Measurements from ENCODE around the gene CRYGN. TPM values are rescaled to one million over a fixed set of nuclear protein-coding genes. Genes with fewer than 3 reads are reported as not detected.
A peak's percentile ranks its signal among the peaks of the same experiment; 100 is the strongest.

Gene CRYGN
- total RNA-seq, 4 donors from 2014 or later: 1.0 TPM; not detected in 3

GRCh38 chr7:151381348-151382078, 58.4 kb downstream of the CRYGN start:
- DNase-seq (ENCODE audit: low spot score) (no peak), ATAC-seq (ENCODE audit: low FRiP score) (peak; percentile 59)
- TF ChIP-seq, protein P1, sequence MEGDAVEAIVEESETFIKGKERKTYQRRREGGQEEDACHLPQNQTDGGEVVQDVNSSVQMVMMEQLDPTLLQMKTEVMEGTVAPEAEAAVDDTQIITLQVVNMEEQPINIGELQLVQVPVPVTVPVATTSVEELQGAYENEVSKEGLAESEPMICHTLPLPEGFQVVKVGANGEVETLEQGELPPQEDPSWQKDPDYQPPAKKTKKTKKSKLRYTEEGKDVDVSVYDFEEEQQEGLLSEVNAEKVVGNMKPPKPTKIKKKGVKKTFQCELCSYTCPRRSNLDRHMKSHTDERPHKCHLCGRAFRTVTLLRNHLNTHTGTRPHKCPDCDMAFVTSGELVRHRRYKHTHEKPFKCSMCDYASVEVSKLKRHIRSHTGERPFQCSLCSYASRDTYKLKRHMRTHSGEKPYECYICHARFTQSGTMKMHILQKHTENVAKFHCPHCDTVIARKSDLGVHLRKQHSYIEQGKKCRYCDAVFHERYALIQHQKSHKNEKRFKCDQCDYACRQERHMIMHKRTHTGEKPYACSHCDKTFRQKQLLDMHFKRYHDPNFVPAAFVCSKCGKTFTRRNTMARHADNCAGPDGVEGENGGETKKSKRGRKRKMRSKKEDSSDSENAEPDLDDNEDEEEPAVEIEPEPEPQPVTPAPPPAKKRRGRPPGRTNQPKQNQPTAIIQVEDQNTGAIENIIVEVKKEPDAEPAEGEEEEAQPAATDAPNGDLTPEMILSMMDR (IDR thresholded peaks at IDR 0.05): no peak

- no peak for DNase-seq (ENCODE audit: low spot score)
- no peak for ATAC-seq (ENCODE audit: low FRiP score)
- TF ChIP-seq, protein P1 (IDR thresholded peaks at IDR 0.05): no peak
Observed at GRCh38 chr7:151381098-151381347, 58.9 kb downstream of the CRYGN start.

DNA sequence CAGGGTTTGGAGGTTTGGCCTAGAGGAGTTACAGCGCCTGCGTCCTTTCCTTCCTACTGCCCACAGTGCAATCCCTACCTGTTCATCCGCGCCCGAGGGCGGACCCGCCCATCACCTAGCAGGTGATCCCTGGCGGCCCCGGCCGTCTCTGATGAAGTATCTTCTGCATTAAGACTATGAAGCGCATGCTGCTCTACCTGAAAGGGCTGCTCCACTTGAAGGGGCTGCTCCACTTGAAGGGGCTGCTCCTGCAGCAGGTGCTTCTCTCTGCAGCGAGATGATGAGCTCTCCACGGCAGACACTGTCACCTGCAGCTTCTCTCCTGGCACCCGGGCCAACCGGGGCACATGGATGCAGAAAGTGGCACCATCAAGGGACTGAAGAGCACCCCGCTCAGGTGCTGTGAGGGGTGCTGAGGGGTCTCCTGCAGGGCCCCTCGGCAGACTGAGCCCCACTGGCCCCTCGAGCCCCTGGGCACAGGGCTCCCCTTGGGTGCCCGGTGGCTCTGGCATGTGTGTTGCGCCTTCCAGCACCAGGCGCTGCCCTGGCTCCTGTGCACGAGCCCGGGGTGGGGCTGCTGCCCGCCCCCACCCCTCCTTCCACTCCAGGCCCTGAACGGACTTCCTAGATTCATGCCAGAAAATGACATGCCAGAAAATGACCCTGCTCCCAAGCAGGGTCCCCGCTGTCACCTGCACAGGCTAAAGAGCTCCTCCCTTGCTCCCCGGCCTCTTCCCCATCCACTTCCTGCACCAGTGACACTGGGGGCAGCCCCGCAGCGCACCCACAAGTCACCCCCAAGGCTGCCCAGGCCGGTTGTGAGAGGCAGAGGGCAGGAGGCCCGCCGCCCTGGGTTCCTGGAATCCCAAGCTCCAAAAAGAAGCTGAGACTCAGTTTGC, 59.5 kb downstream of the CRYGN start:
- ATAC-seq (ENCODE audit: low FRiP score): no peak
- TF ChIP-seq, protein P1 (IDR thresholded peaks at IDR 0.05): no peak
- DNase-seq (ENCODE audit: low spot score): no peak

- TF ChIP-seq, protein P1 (IDR thresholded peaks at IDR 0.05): no peak
- no peak for ATAC-seq (ENCODE audit: low FRiP score)
Observed at GRCh38 chr7:151379534-151380198, 60.3 kb downstream of the CRYGN start.

GRCh38 chr7:151379193-151379520, 60.8 kb downstream of the CRYGN start:
- ATAC-seq (ENCODE audit: low FRiP score) (no peak), DNase-seq (ENCODE audit: low spot score) (no peak)
- TF ChIP-seq, protein P1 (IDR thresholded peaks at IDR 0.05): no peak

More at GRCh38 chr7:151379534-151380198, 60.3 kb downstream of the CRYGN start:
- DNase-seq (ENCODE audit: low spot score): no peak

Small RNA genes within 50 kb of the gene (small RNA-seq; reads per million reads assigned to genes)
- gene MIR3907 (not detected), gene RN7SL76P (not detected)

Other genes with a start within 250 kb of the CRYGN start
- gene H2BK1, start 229.7 kb downstream of the CRYGN start, total RNA-seq: not detected
- 10 to 100 TPM; 28.5 to 93.4 (median 44.7) TPM for gene ABCF2, start 212.9 kb downstream of the CRYGN start, total RNA-seq
- 10 to 100 TPM; 22.3 to 44.9 (median 34.0) TPM for gene CHPF2, start 207.7 kb downstream of the CRYGN start, total RNA-seq
- 10 to 100 TPM; 19.7 to 57.5 (median 31.2) TPM for gene SMARCD3, start 191.4 kb downstream of the CRYGN start, total RNA-seq
- 10 to 100 TPM; 48.6 to 76.4 (median 56.0) TPM for gene NUB1, start 98.3 kb downstream of the CRYGN start, total RNA-seq
- gene WDR86, start 30.1 kb downstream of the CRYGN start, total RNA-seq: 10 to 100 TPM; 17.2 to 41.5 (median 22.1) TPM
- gene RHEB, start 79.8 kb upstream of the CRYGN start, total RNA-seq: 100 to 1,000 TPM in 2 of 4 donors, 10 to 100 TPM in 2; 93.9 to 124 (median 104) TPM